Measurements from ENCODE around the gene SLCO2A1.

GRCh38 chr3:133995264-133995663 is 34.5 kb downstream of the SLCO2A1 start:
- TF ChIP-seq CTCF (conservative IDR thresholded peaks at IDR 0.05; ENCODE audit: low read depth in 2 of 2) = no peak
- TF ChIP-seq POLR2AphosphoS5 (IDR thresholded peaks at IDR 0.05; ENCODE audit: low read depth) = no peak
- TF ChIP-seq EZH2phosphoT487 (IDR thresholded peaks at IDR 0.05; ENCODE audit: unreplicated experiment) = no peak
- no peak for TF ChIP-seq ZNF462 (CRISPR knock-in tag; IDR thresholded peaks at IDR 0.05)
- no peak for TF ChIP-seq EZH2 (IDR thresholded peaks at IDR 0.05; ENCODE audit: low read depth, unreplicated experiment)
- no peak for TF ChIP-seq REST (IDR thresholded peaks at IDR 0.05; ENCODE audit: unreplicated experiment)
- no peak for TF ChIP-seq ZNF331 (CRISPR knock-in tag; IDR thresholded peaks at IDR 0.05; ENCODE audit: low read depth)
- TF ChIP-seq CREB1 (CRISPR knock-in tag; IDR thresholded peaks at IDR 0.05; ENCODE audit: low read depth) = no peak
- TF ChIP-seq NANOG (IDR thresholded peaks at IDR 0.05; ENCODE audit: borderline replicate concordance) = no peak

Measured in GM23338 (cell line).